HUES48 (cell line): ENCODE data around the gene CEPT1.

ENCODE experiments used
- H3K27ac ChIP-seq: one replicate; pipeline ENCODE4 v1.7.0; 2013; ENCODE audit warnings: low read depth, low read length, inconsistent platforms
- H3K27me3 ChIP-seq: 2 replicates; pipeline ENCODE4 v1.6.1; 2013; ENCODE audit warnings: mild to moderate bottlenecking, low read length; ENCODE audit not compliant: control insufficient read depth, insufficient read depth
- H3K36me3 ChIP-seq: 2 replicates; pipeline ENCODE4 v1.6.1; 2013; ENCODE audit warnings: low read length; ENCODE audit not compliant: control insufficient read depth, insufficient read depth
- H3K4me1 ChIP-seq: 2 replicates; pipeline ENCODE4 v1.6.1; 2013; ENCODE audit warnings: mild to moderate bottlenecking, low read length; ENCODE audit not compliant: control insufficient read depth, insufficient read depth
- H3K4me3 ChIP-seq: 2 replicates; pipeline ENCODE4 v1.5.1; 2013; ENCODE audit warnings: mild to moderate bottlenecking, low read depth, low read length
- H3K9ac ChIP-seq: 2 replicates; pipeline ENCODE4 v1.6.1; 2013; ENCODE audit warnings: mild to moderate bottlenecking, low read depth, low read length, moderate library complexity
- H3K9me3 ChIP-seq: 2 replicates; pipeline ENCODE4 v1.6.1; 2013; ENCODE audit warnings: low read length; ENCODE audit not compliant: control insufficient read depth, insufficient read depth

CEPT1 gene

GRCh38 chr1:111176678-111177077, 36.7 kb downstream of the CEPT1 start:
- no peaks in the 10 kb centered on the region for H3K27me3 ChIP-seq
- H3K4me3 ChIP-seq: no peak overlapping the region
- H3K27ac ChIP-seq: no peak overlapping the region
- no peaks in the 10 kb centered on the region for H3K4me1 ChIP-seq
- peaks cover 54% of the 10 kb centered on the region for H3K36me3 ChIP-seq
- no peaks in the 10 kb centered on the region for H3K9me3 ChIP-seq
- H3K9ac ChIP-seq: no peak overlapping the region

- Histone ChIP-seq H3K9me3 (no peaks in the 10 kb centered on the region), H3K9ac (no peak overlapping the region), H3K27ac (no peak overlapping the region), H3K4me3 (no peak overlapping the region), H3K4me1 (no peaks in the 10 kb centered on the region), H3K36me3 (peaks cover 59% of the 10 kb centered on the region), H3K27me3 (no peaks in the 10 kb centered on the region)
Measured at GRCh38 chr1:111179968-111180533, 40.0 kb downstream of the CEPT1 start.

DNA sequence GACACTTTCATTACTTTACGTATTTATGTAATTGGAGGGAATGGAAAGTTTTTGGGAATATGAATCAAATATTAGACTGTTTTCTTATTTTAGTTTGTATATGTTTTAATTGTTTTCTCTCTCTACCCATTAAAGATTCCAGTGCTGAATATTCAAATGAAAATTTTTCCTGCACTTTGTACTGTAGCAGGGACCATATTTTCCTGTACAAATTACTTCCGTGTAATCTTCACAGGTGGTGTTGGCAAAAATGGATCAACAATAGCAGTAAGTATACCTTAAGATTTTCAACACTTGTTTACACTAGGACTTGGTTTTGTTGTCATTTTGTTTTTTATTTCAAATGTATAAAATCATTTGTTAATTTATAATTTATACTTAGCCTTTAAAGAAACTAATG, 42.0 kb downstream of the CEPT1 start:
- Histone ChIP-seq H3K27me3 (no peaks in the 10 kb centered on the region), H3K27ac (no peak overlapping the region), H3K4me3 (no peak overlapping the region), H3K36me3 (peaks cover 59% of the 10 kb centered on the region), H3K9me3 (no peaks in the 10 kb centered on the region), H3K9ac (no peak overlapping the region), H3K4me1 (no peaks in the 10 kb centered on the region)

- no peak overlapping the region for H3K27ac ChIP-seq
- H3K36me3 ChIP-seq: peaks cover 65% of the 10 kb centered on the region
- H3K4me1 ChIP-seq: no peaks in the 10 kb centered on the region
- no peak overlapping the region for H3K4me3 ChIP-seq
- no peaks in the 10 kb centered on the region for H3K27me3 ChIP-seq
- H3K9me3 ChIP-seq: no peaks in the 10 kb centered on the region
- H3K9ac ChIP-seq: no peak overlapping the region
Measured at GRCh38 chr1:111183308-111184069, 43.5 kb downstream of the CEPT1 start.

DNA sequence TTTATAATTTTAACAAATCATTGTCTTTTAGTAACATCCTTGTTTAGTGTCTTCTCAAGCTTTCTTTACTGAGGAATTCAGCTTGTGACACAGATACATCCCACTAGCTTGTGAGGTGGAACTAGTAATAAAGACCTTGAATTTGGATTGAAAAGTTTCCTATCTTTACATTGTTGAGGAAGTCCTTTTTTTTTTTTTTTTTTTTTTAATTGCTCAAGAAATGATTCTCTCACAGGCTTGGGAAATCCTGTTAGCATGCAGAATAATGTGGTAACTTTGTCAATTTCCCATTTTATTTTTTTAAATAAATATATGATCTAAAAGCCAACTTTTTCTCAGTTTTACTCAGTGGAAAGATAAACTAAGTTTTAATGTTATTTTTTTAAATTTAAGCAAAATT, 44.6 kb downstream of the CEPT1 start:
- no peak overlapping the region for H3K27ac ChIP-seq
- H3K27me3 ChIP-seq: no peaks in the 10 kb centered on the region
- peaks cover 58% of the 10 kb centered on the region for H3K36me3 ChIP-seq

GRCh38 chr1:111190931-111191451, 51.0 kb downstream of the CEPT1 start:
- Histone ChIP-seq H3K36me3 (peaks cover 25% of the 10 kb centered on the region), H3K4me3 (no peak overlapping the region), H3K9ac (no peak overlapping the region), H3K9me3 (no peaks in the 10 kb centered on the region), H3K27ac (peak overlapping the region; percentile 23), H3K4me1 (0 out of 2 replicates have a peak, but pooled peaks cover 6% of the 10 kb centered on the region), H3K27me3 (no peaks in the 10 kb centered on the region)

More for the DNA sequence above, 44.6 kb downstream of the CEPT1 start:
- Histone ChIP-seq H3K9me3 (no peaks in the 10 kb centered on the region), H3K9ac (no peak overlapping the region), H3K4me3 (no peak overlapping the region), H3K4me1 (no peaks in the 10 kb centered on the region)

- Histone ChIP-seq H3K4me3 (no peak overlapping the region), H3K36me3 (peaks cover 20% of the 10 kb centered on the region), H3K27ac (peak overlapping the region; percentile 23), H3K9ac (no peak overlapping the region), H3K9me3 (no peaks in the 10 kb centered on the region), H3K27me3 (no peaks in the 10 kb centered on the region), H3K4me1 (0 out of 2 replicates have a peak, but pooled peaks cover 6% of the 10 kb centered on the region)
Measured at GRCh38 chr1:111191496-111191895, 51.5 kb downstream of the CEPT1 start.

DNA sequence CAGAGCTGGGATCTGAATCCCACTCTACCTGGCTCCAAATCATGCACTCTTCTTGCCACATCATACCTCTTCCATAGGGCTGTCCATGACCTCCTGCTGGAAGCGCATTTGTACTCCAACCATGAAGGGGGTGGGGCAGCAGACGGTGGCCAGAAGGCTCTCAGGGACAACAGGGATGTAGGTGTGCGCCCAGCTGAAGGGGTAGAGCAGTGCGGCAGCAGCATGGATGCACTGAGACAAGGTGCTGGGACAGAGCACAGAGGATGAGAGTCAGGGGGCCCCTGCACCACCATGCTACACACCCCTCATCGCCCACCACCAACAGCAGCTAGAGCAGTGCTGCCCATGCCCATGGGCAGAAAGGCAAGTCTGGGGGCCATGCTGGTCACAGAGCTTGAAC, 52.1 kb downstream of the CEPT1 start:
- no peaks in the 10 kb centered on the region for H3K9me3 ChIP-seq
- peaks cover 14% of the 10 kb centered on the region for H3K36me3 ChIP-seq
- no peak overlapping the region for H3K4me3 ChIP-seq
- H3K27me3 ChIP-seq: no peaks in the 10 kb centered on the region
- 0 out of 2 replicates have a peak, but pooled peaks cover 6% of the 10 kb centered on the region for H3K4me1 ChIP-seq
- H3K27ac ChIP-seq: no peak overlapping the region
- H3K9ac ChIP-seq: no peak overlapping the region

- no peaks in the 10 kb centered on the region for H3K9me3 ChIP-seq
- H3K9ac ChIP-seq: no peak overlapping the region
- H3K4me1 ChIP-seq: 0 out of 2 replicates have a peak, but pooled peaks cover 6% of the 10 kb centered on the region
- H3K4me3 ChIP-seq: no peak overlapping the region
- H3K36me3 ChIP-seq: peaks cover 6% of the 10 kb centered on the region; the same call in 1 of the 2 replicates
- H3K27me3 ChIP-seq: no peaks in the 10 kb centered on the region
- no peak overlapping the region for H3K27ac ChIP-seq
Measured at GRCh38 chr1:111192658-111193519, 52.9 kb downstream of the CEPT1 start.

DNA sequence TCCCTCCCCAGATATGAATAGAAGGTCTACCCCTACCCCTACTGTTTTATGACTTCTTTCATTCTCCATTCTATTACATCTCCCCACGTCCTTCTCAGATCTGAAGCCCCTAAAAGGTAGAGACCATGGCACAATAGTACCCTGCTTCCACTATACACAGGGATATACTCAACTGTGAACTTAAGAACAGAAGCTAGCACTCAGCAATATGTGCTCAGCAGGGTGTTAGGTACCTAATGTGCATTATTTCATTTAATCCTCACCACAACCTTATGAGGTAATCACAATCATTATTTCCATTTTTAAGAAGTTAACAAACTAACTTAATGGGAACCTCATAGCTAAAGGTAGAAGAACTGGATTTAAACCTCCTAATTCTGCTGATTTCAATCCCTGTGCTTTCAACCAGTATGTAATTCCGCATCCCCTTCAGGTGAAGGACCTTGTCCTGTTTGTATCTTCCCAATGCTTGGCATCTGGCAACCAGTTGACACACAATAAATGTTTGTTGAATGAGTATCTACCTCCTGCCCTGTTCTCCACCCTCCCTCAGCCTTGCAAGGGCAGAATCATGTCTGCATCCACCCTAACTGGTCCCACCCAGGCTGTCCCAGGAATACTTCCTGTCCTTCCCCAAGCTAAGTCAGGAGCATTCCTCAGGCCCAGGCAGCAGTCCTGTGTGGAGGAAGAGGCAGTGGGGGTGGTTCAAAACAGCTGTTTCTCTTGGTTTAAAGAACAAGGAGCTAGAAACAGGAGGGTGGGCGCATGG, 53.9 kb downstream of the CEPT1 start:
- Histone ChIP-seq H3K4me1 (0 out of 2 replicates have a peak, but pooled peaks cover 6% of the 10 kb centered on the region), H3K27ac (no peak overlapping the region), H3K9ac (no peak overlapping the region), H3K9me3 (no peaks in the 10 kb centered on the region), H3K4me3 (no peak overlapping the region), H3K36me3 (no peaks in the 10 kb centered on the region), H3K27me3 (no peaks in the 10 kb centered on the region)
